IPS-18a (cell line): ENCODE measurements around the gene M1AP.

ENCODE experiments used
- H3K27ac ChIP-seq: one replicate; pipeline ENCODE4 v1.5.1; 2013; ENCODE audit warnings: low read length
- H3K27me3 ChIP-seq: one replicate; pipeline ENCODE4 v1.6.1; 2013; ENCODE audit warnings: mild to moderate bottlenecking, low read length; ENCODE audit not compliant: control insufficient read depth, insufficient read depth
- H3K36me3 ChIP-seq: one replicate; pipeline ENCODE4 v1.6.1; 2013; ENCODE audit warnings: low read depth, low read length; ENCODE audit not compliant: control insufficient read depth
- H3K4me1 ChIP-seq: one replicate; pipeline ENCODE4 v1.6.1; 2013; ENCODE audit warnings: low read depth, low read length; ENCODE audit not compliant: control insufficient read depth
- H3K4me3 ChIP-seq: one replicate; pipeline ENCODE4 v1.5.1; 2013; ENCODE audit warnings: low read length
- H3K9ac ChIP-seq: one replicate; pipeline ENCODE4 v1.6.1; 2013; ENCODE audit warnings: mild to moderate bottlenecking, low read length, moderate library complexity
- H3K9me3 ChIP-seq: one replicate; pipeline ENCODE4 v1.6.1; 2013; ENCODE audit warnings: low read depth, low read length; ENCODE audit not compliant: control insufficient read depth

Gene M1AP, protein sequence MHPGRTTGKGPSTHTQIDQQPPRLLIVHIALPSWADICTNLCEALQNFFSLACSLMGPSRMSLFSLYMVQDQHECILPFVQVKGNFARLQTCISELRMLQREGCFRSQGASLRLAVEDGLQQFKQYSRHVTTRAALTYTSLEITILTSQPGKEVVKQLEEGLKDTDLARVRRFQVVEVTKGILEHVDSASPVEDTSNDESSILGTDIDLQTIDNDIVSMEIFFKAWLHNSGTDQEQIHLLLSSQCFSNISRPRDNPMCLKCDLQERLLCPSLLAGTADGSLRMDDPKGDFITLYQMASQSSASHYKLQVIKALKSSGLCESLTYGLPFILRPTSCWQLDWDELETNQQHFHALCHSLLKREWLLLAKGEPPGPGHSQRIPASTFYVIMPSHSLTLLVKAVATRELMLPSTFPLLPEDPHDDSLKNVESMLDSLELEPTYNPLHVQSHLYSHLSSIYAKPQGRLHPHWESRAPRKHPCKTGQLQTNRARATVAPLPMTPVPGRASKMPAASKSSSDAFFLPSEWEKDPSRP

GRCh38 chr2:74648009-74648443, at the start of gene M1AP:
TSS of gene M1AP (minus strand) at chr2:74648330. CDS start at chr2:74640275, 8,055 bp downstream.
- H3K36me3 ChIP-seq, result no peaks in the 10 kb centered on the region
- no peak within 1 kb of the TSS for H3K9ac ChIP-seq
- no peaks in the 10 kb centered on the region for H3K4me1 ChIP-seq
- H3K4me3 ChIP-seq, result no peak within 1 kb of the TSS
- no peak within 1 kb of the TSS for H3K27ac ChIP-seq
- H3K27me3 ChIP-seq, result peaks cover 7% of the 10 kb centered on the region
- no peaks in the 10 kb centered on the region for H3K9me3 ChIP-seq

DNA sequence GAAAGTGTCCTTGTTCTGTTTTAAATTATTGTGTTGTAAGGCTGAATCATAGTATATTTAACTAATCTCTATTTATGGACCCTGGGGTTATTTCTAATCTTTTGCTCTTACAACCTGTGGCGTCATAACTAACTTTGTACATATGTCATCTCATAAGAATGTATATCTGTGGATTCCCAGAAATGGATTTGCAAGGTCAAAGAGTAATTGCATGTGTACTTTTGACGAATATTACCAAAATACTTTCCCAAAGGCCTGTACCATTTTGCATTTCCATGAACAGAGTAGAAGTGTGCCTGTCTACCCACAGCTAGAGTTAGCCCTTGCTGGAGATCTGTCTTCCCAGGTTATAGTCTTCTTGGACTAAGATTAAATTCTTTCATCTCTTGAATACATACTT, 48.7 kb upstream of the M1AP start:
- no peak overlapping the region for H3K4me3 ChIP-seq

GRCh38 chr2:74695663-74696062, 47.5 kb upstream of the M1AP start:
- Histone ChIP-seq H3K9me3 (no peaks in the 10 kb centered on the region), H3K4me3 (no peak overlapping the region), H3K4me1 (no peaks in the 10 kb centered on the region), H3K9ac (no peak overlapping the region), H3K27ac (no peak overlapping the region), H3K36me3 (no peaks in the 10 kb centered on the region), H3K27me3 (no peaks in the 10 kb centered on the region)

More for the DNA sequence above, 48.7 kb upstream of the M1AP start:
- H3K9me3 ChIP-seq, result no peaks in the 10 kb centered on the region
- H3K4me1 ChIP-seq, result no peaks in the 10 kb centered on the region
- H3K9ac ChIP-seq, result no peak overlapping the region
- no peaks in the 10 kb centered on the region for H3K27me3 ChIP-seq
- no peaks in the 10 kb centered on the region for H3K36me3 ChIP-seq
- no peak overlapping the region for H3K27ac ChIP-seq

DNA sequence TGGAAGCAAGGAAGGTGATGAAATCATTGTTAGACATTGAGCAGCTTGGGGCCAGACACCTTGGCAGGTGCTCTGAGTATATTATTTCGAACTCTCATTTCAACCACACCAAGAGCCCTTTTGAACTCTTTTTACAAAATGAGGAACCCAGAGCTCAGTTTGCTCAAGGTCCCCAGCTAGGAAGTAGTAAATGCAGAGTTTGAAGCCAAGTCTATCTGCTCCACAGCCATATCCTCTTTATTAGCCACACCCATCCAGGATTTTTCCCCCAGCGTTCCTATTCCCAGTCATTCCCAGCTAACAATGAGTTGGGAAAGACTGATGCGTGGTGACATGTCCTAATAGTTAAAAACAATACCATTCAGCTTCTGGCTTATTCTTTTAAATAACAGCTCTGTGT, 46.2 kb upstream of the M1AP start:
- H3K4me1 ChIP-seq, result no peaks in the 10 kb centered on the region

DNA sequence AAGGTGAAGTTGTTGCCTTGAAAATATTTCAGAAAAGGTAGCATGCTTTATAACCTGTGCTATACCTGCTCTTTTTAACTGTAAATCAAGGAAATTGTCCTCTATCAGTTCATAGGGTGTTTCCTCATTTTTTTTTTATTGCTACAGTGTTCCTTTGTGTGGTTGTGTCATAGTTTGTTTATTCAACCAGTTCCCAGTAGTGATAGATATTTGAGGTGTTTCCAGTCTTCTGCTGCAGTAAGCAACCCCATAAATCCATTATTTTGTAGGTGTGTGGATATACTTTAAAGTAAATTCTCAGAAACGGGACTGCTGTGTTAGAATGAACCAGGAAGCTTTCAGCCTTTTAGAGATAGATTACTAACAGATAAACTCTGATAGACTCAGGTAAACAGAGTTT, 45.5 kb upstream of the M1AP start:
- Histone ChIP-seq H3K36me3 (no peaks in the 10 kb centered on the region), H3K9ac (no peak overlapping the region), H3K4me3 (no peak overlapping the region), H3K9me3 (no peaks in the 10 kb centered on the region), H3K27ac (no peak overlapping the region), H3K27me3 (no peaks in the 10 kb centered on the region), H3K4me1 (no peaks in the 10 kb centered on the region)

More for the DNA sequence above, 46.2 kb upstream of the M1AP start:
- Histone ChIP-seq H3K4me3 (no peak overlapping the region), H3K27ac (no peak overlapping the region), H3K27me3 (no peaks in the 10 kb centered on the region), H3K9me3 (no peaks in the 10 kb centered on the region), H3K9ac (no peak overlapping the region), H3K36me3 (no peaks in the 10 kb centered on the region)

- Histone ChIP-seq H3K9ac (no peak overlapping the region), H3K36me3 (no peaks in the 10 kb centered on the region), H3K27ac (no peak overlapping the region), H3K9me3 (no peaks in the 10 kb centered on the region), H3K27me3 (no peaks in the 10 kb centered on the region), H3K4me3 (no peak overlapping the region), H3K4me1 (no peaks in the 10 kb centered on the region)
Measured at GRCh38 chr2:74693213-74693612, 45.1 kb upstream of the M1AP start.

- Histone ChIP-seq H3K9ac (no peak overlapping the region), H3K4me1 (no peaks in the 10 kb centered on the region), H3K4me3 (no peak overlapping the region), H3K27ac (no peak overlapping the region), H3K27me3 (no peaks in the 10 kb centered on the region), H3K36me3 (no peaks in the 10 kb centered on the region), H3K9me3 (no peaks in the 10 kb centered on the region)
Measured at GRCh38 chr2:74691929-74692328, 43.8 kb upstream of the M1AP start.

- Histone ChIP-seq H3K36me3 (no peaks in the 10 kb centered on the region), H3K9me3 (no peaks in the 10 kb centered on the region), H3K4me1 (no peaks in the 10 kb centered on the region), H3K4me3 (no peak overlapping the region), H3K27me3 (no peaks in the 10 kb centered on the region), H3K9ac (no peak overlapping the region), H3K27ac (no peak overlapping the region)
Measured at GRCh38 chr2:74690571-74690970, 42.4 kb upstream of the M1AP start.

DNA sequence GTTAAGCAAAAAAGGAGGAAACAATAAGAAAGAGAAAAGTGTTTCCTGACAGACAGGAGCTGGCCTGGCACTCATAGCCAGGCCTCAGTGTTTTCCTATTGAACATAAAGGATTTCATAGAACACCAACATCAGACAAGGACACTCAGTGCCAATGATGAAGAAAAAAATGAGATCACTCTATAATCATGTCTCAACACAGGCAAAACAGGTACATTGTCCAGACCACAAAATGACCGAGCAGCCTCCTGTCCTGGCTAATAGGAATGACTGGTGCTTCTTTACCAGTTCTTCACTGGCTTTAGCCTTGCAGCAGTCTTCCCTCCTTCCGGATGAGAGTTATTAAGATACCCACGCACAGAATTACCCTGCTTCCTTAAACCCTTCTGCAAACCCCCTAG, 41.5 kb upstream of the M1AP start:
- Histone ChIP-seq H3K27ac (no peak overlapping the region), H3K9ac (no peak overlapping the region), H3K36me3 (no peaks in the 10 kb centered on the region), H3K4me1 (no peaks in the 10 kb centered on the region), H3K27me3 (no peaks in the 10 kb centered on the region), H3K4me3 (no peak overlapping the region), H3K9me3 (no peaks in the 10 kb centered on the region)

DNA sequence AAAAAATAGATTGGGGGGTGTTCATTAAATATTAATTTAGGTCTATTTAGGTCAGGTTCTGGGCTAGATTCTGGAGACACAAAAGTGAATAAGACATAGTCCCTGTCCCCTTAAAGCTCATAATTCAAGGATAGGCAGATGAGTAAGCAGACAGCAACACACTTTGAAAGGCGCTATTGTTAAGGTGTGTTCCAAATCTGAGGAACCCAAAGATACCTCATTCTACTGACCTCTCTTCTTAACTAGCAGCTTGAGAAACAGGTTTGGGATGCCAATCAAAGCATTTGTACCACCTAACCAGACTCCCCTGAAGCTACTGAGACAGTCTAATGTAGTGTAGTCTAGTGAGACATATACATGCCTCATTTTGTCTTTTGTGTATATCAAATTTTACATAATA, 40.8 kb upstream of the M1AP start:
- no peaks in the 10 kb centered on the region for H3K4me1 ChIP-seq
- H3K27me3 ChIP-seq, result no peaks in the 10 kb centered on the region
- H3K36me3 ChIP-seq, result no peaks in the 10 kb centered on the region
- H3K9me3 ChIP-seq, result no peaks in the 10 kb centered on the region
- no peak overlapping the region for H3K4me3 ChIP-seq
- H3K27ac ChIP-seq, result no peak overlapping the region
- no peak overlapping the region for H3K9ac ChIP-seq

GRCh38 chr2:74685408-74685807, 37.3 kb upstream of the M1AP start:
- Histone ChIP-seq H3K4me3 (no peak overlapping the region), H3K27me3 (no peaks in the 10 kb centered on the region), H3K9ac (no peak overlapping the region), H3K36me3 (no peaks in the 10 kb centered on the region), H3K27ac (no peak overlapping the region), H3K9me3 (no peaks in the 10 kb centered on the region), H3K4me1 (no peaks in the 10 kb centered on the region)

DNA sequence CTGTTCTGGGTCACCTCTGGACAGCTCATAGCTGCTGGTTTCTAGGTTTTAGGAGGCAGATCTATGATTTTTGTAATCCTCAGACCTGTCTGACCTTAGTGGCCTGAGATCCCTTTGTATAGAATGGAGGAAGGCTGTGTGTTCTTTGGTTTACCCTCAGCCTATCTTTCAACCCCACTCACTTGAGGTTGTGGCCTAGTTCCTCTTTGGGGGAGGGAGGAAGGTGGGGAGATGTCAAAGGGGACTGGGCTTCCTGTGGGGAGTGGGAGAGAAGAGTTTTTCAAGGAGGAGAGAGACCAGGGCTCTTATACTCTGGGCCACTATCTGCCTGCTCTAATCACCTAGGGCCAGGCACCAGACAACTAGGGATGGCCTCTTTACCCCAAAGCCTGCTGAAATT, 34.4 kb upstream of the M1AP start:
- H3K4me1 ChIP-seq, result no peaks in the 10 kb centered on the region
- H3K9ac ChIP-seq, result no peak overlapping the region
- no peaks in the 10 kb centered on the region for H3K36me3 ChIP-seq
- H3K27ac ChIP-seq, result no peak overlapping the region
- H3K9me3 ChIP-seq, result no peaks in the 10 kb centered on the region
- H3K4me3 ChIP-seq, result no peak overlapping the region
- H3K27me3 ChIP-seq, result no peaks in the 10 kb centered on the region
